ENCODE results near the gene TYMS. TPM values are rescaled to one million over a fixed set of nuclear protein-coding genes. Genes with fewer than 3 reads are reported as not detected.

TYMS gene
- total and polyA plus RNA-seq, 9 of the 15 experiments (the other 6 are each of a cell fraction or from before 2014, with no cell fraction given), result 69.1 to 409 (median 175) TPM

- H2AFZ ChIP-seq (ENCODE audit: low read depth, low read length), result peak overlapping the region; percentile 77
- intact Hi-C loops (cut with micrococcal nuclease) (no loop called here), in situ Hi-C loops (cut with MboI) (no loop called here)
- peaks cover 7 to 10% of the 10 kb centered on the region in 2 experiments; a peak in 3 of 5 replicates for H3K4me1 ChIP-seq (replicated peaks in 1 of 2; ENCODE audit: control insufficient read depth in 2 of 2, insufficient read depth in 2 of 2, low read length in 2 of 2)
- CTCF ChIA-PET (ENCODE audit: low intra/inter-chr PET ratio), result no interaction called here
- FAIRE-seq (no peak), DNase-seq (ENCODE audit: extremely low read depth in 1 of 4, low spot score in 3 of 4) (peak in 3 of 4 experiments; percentile 52 to 54 (median 54)), ATAC-seq (peak; percentile 23)
- POLR2A ChIA-PET, result interaction anchor here (0.7 to 2.1 kb wide), 3 partner anchors 9 to 130 kb away, joined by 3 to 10 read pairs (median 4); no protein-coding TSS in a partner anchor
- no TSS peak for BruUV-seq (replicated peaks)
- no peaks in the 10 kb centered on the region for H3K9me3 ChIP-seq (replicated peaks; ENCODE audit: control insufficient read depth, insufficient read depth, low read depth, low read length)
- no peaks in the 10 kb centered on the region for H3K27me3 ChIP-seq (ENCODE audit: control insufficient read depth in 2 of 2, insufficient read depth in 2 of 2, low read length in 2 of 2)
- H4K20me1 ChIP-seq (replicated peaks; ENCODE audit: control insufficient read depth, insufficient read depth, low read length), result no peaks in the 10 kb centered on the region
- H3K36me3 ChIP-seq (ENCODE audit: control insufficient read depth, insufficient read depth, low read length), result peaks cover 33% of the 10 kb centered on the region
- peak overlapping the region; percentile 98 for H3K4me2 ChIP-seq (ENCODE audit: insufficient read depth, low read length)
- WGBS (ENCODE audit: insufficient coverage, low coverage, missing lambda C conversion rate), result 21% methylated on average over 8 of the region's 8 CpGs
- peak overlapping the region; percentile 63 for H3K4me3 ChIP-seq
- H3K9ac ChIP-seq (ENCODE audit: insufficient read depth in 1 of 2, low read depth in 2 of 2, low read length in 2 of 2), result peak overlapping the region; percentile 97
- no peaks in the 10 kb centered on the region for H3K9me1 ChIP-seq (ENCODE audit: control insufficient read depth, insufficient read depth, low read length)
- H3K79me2 ChIP-seq (ENCODE audit: control insufficient read depth, insufficient read depth, low read length), result peaks cover 53% of the 10 kb centered on the region
- H3K27ac ChIP-seq (ENCODE audit: extremely low read depth, low read depth, low read length), result peak overlapping the region; percentile 88
- TF ChIP-seq ZBTB2 (IDR thresholded peaks at IDR 0.05) (0 out of 2 replicates have a peak, but pooled peaks have one; percentile 30), CBFA2T2 (conservative IDR thresholded peaks at IDR 0.05) (no peak), ZNF589 (CRISPR knock-in tag; IDR thresholded peaks at IDR 0.05; ENCODE audit: low read depth) (0 out of 2 replicates have a peak, but pooled peaks have one; percentile 60), ID3 (CRISPR knock-in tag; IDR thresholded peaks at IDR 0.05) (0 out of 2 replicates have a peak, but pooled peaks have one; percentile 36), ID3 (tag; IDR thresholded peaks at IDR 0.05) (no peak), MLLT1 (IDR thresholded peaks at IDR 0.05) (peak in 1 of 2 experiments; percentile 77; a peak in 1 of 4 replicates), ARNT (IDR thresholded peaks at IDR 0.05) (0 out of 4 replicates have a peak, but pooled peaks of 1 of the 2 experiments have one; percentile 45), SRSF3 (IDR thresholded peaks at IDR 0.05; ENCODE audit: insufficient read depth, low read length) (no peak), POLR2A (conservative IDR thresholded peaks at IDR 0.05) (0 out of 2 replicates have a peak, but pooled peaks have one; percentile 48), ZBTB40 (IDR thresholded peaks at IDR 0.05) (peak; percentile 58; the same call in 1 of the 2 replicates), ZBTB40 (CRISPR knock-in tag; IDR thresholded peaks at IDR 0.05) (no peak)
These were observed 53.8 kb downstream of the TYMS start for GRCh38 chr18:711310-711656.
